Activated CD8-positive, alpha-beta memory T cell treated with anti-CD3 and anti-CD28 coated beads for 24 hours (primary cell): ENCODE measurements around the gene KIF5C.
"Not testable (repeated sequence)": the region's sequence is repeated elsewhere in the genome, so short reads cannot be mapped to it uniquely, and the experiment has no call there.

Experiments
- DNase-seq: peaks from one replicate; pipeline ENCODE4 v3.0.0-alpha.2; 2020

Gene KIF5C

DNA sequence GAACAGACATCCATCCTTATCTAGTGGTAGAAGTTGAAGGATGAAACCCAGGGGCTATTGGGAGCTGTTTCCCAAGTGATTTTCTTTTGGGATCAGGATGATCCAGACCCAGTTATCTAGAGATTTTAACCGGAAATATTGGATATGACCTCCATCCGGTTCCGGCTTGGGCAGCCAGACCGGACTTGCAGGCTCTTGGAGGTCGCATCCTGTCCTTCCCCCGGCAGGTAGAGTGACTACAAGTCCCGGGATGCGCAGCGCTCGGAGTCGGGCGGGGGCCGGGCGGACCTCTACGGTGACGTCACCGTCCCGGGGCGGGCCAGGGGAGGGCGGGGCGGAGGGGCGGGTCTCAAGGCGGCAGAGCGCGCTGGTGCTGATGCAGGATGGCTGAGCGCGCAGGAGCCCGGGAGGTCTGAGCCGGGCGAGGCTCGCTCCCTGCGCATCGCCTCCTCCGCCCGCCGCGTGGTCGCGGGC is at the start of gene KIF5C:
Gene KIF5C (plus strand): TSS at position 360 of the 474 bp plus-strand sequence. CDS start 391 bp downstream, outside the sequence.
- DNase-seq: peak; percentile 95

- peak; percentile 41 for DNase-seq
These were observed 48.2 kb upstream of the KIF5C start for GRCh38 chr2:148826791-148827190.

- DNase-seq: no peak
These were observed 46.1 kb upstream of the KIF5C start for GRCh38 chr2:148828941-148829340.

DNA sequence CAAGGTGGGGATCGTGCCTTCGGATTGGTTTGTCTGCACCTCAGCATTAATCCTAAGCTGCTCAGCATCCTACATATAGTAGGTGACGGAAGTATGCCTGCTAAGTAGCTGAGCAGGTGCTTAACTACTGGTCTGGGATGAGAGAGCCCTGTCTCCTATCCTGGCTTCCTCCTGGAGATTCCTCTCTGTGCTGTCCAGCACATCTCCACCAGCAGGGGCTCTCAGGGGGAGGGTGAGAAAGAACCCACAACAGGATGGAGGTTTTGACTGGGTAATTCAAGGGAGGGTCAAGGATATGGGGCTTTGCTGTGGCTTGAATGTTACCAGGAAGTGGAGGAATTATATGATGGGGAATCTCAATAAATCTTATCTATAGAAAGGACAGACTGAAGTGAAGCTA is 45.4 kb upstream of the KIF5C start:
- DNase-seq: no peak

- DNase-seq: peak; percentile 24
These were observed 42.4 kb upstream of the KIF5C start for GRCh38 chr2:148832637-148833036.

- no peak for DNase-seq
These were observed 33.0 kb upstream of the KIF5C start for GRCh38 chr2:148842050-148842449.

- no peak for DNase-seq
These were observed 26.9 kb upstream of the KIF5C start for GRCh38 chr2:148848146-148848545.

- DNase-seq: no peak
These were observed 21.6 kb upstream of the KIF5C start for GRCh38 chr2:148853458-148853857.

- DNase-seq: no peak
These were observed 15.0 kb upstream of the KIF5C start for GRCh38 chr2:148860037-148860436.

GRCh38 chr2:148861367-148861766 is 13.7 kb upstream of the KIF5C start:
- no peak for DNase-seq

- not testable (repeated sequence) for DNase-seq
These were observed 12.5 kb upstream of the KIF5C start for GRCh38 chr2:148862478-148862877.

- no peak for DNase-seq
These were observed 9.5 kb upstream of the KIF5C start for GRCh38 chr2:148865512-148865911.

GRCh38 chr2:148866091-148866490 is 8.9 kb upstream of the KIF5C start:
- no peak for DNase-seq

DNA sequence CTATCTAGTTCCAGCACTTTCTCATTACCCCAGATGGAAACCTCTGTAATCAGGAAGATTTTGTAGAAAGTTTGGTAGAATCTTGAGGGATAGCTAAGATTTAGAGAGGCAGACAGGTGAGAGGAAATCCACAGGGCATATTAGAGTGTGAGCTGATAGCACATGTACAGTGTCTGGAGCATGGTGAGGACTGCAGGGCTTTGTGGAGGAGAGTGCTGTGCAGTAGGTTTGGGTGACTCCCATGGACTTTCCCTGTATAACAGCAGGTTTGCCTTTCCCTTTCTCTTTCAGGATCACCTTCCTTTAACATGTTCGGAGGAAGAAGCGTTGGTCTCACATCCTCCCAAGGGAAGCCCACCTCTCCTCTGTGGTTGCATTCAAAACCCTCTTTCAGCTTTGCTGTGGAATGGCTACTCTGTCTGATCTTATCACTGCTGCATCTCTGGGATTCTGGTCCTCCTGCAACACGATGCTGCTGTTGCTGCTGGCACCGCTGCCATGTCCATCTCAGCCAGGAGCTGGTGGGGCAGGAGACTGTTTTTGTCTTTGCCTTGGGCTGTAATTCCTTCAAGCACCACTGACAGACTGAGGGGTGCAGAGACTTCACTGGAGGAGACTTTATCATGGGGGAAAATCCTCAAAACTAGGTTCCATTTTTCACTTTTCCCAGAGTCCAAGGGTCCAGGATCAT is 7.8 kb upstream of the KIF5C start:
- DNase-seq: no peak

GRCh38 chr2:148875387-148876051 is 492 bp downstream of the KIF5C start:
- DNase-seq: no peak

- DNase-seq: peak; percentile 66
These were observed 1.2 kb downstream of the KIF5C start for GRCh38 chr2:148876202-148876594.

- DNase-seq: peak; percentile 75
These were observed 1.8 kb downstream of the KIF5C start for GRCh38 chr2:148876595-148877402.

- DNase-seq: no peak
These were observed 2.3 kb downstream of the KIF5C start for GRCh38 chr2:148877403-148877740.

GRCh38 chr2:148880636-148881035 is 5.6 kb downstream of the KIF5C start:
- DNase-seq: no peak

DNA sequence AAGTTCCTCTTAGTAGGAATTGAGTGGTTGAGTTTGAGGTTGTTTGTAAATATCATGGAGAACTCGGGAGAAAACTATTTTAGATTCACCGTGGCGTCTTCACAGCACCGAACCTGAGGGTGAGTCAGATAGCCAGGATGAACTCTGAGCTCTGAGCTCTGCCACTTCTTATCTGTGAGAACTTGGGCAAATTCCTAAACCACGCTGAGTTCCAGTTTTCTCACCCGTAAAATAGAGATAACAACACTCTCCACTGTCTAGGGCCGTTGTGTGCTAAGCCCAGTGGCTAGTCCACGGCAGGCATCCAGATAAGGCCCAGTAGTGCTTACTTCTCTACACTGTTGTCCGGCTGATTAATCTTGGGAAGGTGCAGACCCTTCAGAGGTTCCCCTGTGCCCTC is 7.0 kb downstream of the KIF5C start:
- no peak for DNase-seq

- DNase-seq: no peak
These were observed 10.2 kb downstream of the KIF5C start for GRCh38 chr2:148885209-148885608.

GRCh38 chr2:148885988-148886387 is 11.0 kb downstream of the KIF5C start:
- no peak for DNase-seq

- no peak for DNase-seq
These were observed 12.4 kb downstream of the KIF5C start for GRCh38 chr2:148887350-148888002.
